Thyroid gland (tissue), 4 donors: ENCODE results near the gene MAPKBP1.

Experiments
- CTCF ChIP-seq, 6 experiments: fragments of 200-600 bp in 3 of 6; fragments of 450-650 bp in 3 of 6; sonication (generic) in 3 of 6; IDR thresholded peaks; one replicate each; pipeline ENCODE4 v1.5.1; 2016 to 2019; ENCODE audit warnings: antibody characterized with exemption in 6 of 6, mild to moderate bottlenecking in 2 of 6, inconsistent platforms in 1 of 6, moderate library complexity in 1 of 6
- POLR2A ChIP-seq, 2 donors: fragments of 450-650 bp; IDR thresholded peaks; one replicate each; pipeline ENCODE4 v1.6.1; 2017; ENCODE audit warnings: antibody characterized with exemption in 2 of 2, mild to moderate bottlenecking in 2 of 2, moderate library complexity in 1 of 2

DNA sequence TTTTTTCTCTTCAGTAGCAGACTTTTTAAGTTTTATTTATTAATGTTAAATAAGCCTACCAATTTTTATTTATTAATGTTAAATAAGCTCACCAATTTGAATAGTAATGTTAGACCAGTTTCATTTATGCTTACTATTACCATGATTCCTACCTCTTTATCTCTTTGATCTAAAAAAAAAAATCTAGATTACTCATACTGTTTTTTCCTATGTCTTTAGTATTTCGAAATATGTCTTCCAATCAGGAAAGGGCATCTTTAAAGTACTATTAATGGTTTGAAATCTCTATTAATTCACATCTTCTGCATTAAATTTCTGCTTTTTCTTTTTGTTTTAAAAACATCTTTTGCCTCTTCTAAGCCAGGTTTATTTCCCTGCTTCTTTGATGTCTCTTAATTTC is 27.5 kb upstream of the MAPKBP1 start:
- TF ChIP-seq CTCF (IDR thresholded peaks at IDR 0.05) (no peak), POLR2A (IDR thresholded peaks at IDR 0.05) (no peak)
